Thymus (tissue), 11 donors: ENCODE measurements around the gene RNF133. TPM values are rescaled to one million over a fixed set of nuclear protein-coding genes. Genes with fewer than 3 reads are reported as not detected.

Experiments
- DNase-seq, 9 donors: peaks; one replicate each; pipeline ENCODE4 v3.0.0-alpha.2; 2013; ENCODE audit warnings: low spot score in 9 of 9, low read depth in 6 of 9, missing footprints in 1 of 9
- H3K27ac ChIP-seq, 2 donors: one replicate each; pipeline ENCODE4 v1.5.1; 2013; ENCODE audit warnings: control low read depth in 1 of 2, low read depth in 1 of 2, low read length in 1 of 2, mild to moderate bottlenecking in 1 of 2, moderate library complexity in 1 of 2
- H3K27me3 ChIP-seq, 2 donors: one replicate each; pipeline ENCODE4 v1.5.1; 2013; ENCODE audit warnings: low read length in 1 of 2; ENCODE audit not compliant: control insufficient read depth in 2 of 2, insufficient read depth in 1 of 2
- H3K36me3 ChIP-seq, 2 donors: one replicate each; pipeline ENCODE4 v1.5.1; 2013; ENCODE audit warnings: low read length in 1 of 2, mild to moderate bottlenecking in 1 of 2, moderate library complexity in 1 of 2; ENCODE audit not compliant: control insufficient read depth in 2 of 2, insufficient read depth in 2 of 2
- H3K4me1 ChIP-seq, 2 donors: one replicate each; pipeline ENCODE4 v1.5.1; 2013; ENCODE audit warnings: low read length in 2 of 2; ENCODE audit not compliant: control insufficient read depth in 2 of 2, insufficient read depth in 2 of 2
- H3K4me3 ChIP-seq, 2 donors: one replicate each; pipeline ENCODE4 v1.5.1; 2013; ENCODE audit warnings: low read length in 2 of 2, control low read depth in 1 of 2, mild to moderate bottlenecking in 1 of 2
- H3K9me3 ChIP-seq, 2 donors: one replicate each; pipeline ENCODE4 v1.5.1; 2013; ENCODE audit warnings: low read length in 1 of 2, mild to moderate bottlenecking in 1 of 2; ENCODE audit not compliant: control insufficient read depth in 2 of 2, insufficient read depth in 1 of 2
- WGBS: extraction: QIAGEN DNeasy Blood & Tissue Kit; methylation state at CpG from one replicate; pipeline ENCODE4 v1.1.7; 2013; 5-methylcytosine and 5-hydroxymethylcytosine counted together
- polyA plus RNA-seq: library from polyadenylated mRNA; stranded (reverse); fragments of 200-250 nt; gene quantifications from one replicate; pipeline ENCODE4 v1.2.3, GENCODE V29; 2013
- total RNA-seq: library from RNA; stranded (reverse); fragments of 120-200 nt; gene quantifications from one replicate; pipeline ENCODE4 v1.2.4, GENCODE V29; 2013
- donor health status: healthy.

The RNF133 gene
- total and polyA plus RNA-seq, 2 donors: 0.02 to 0.19 TPM

GRCh38 chr7:122663733-122664132 is 35.2 kb downstream of the RNF133 start:
- Histone ChIP-seq H3K27me3 (no peaks in the 10 kb centered on the region), H3K36me3 (no peaks in the 10 kb centered on the region), H3K9me3 (no peaks in the 10 kb centered on the region), H3K27ac (no peak overlapping the region), H3K4me3 (no peak overlapping the region), H3K4me1 (no peaks in the 10 kb centered on the region)
- no peak for DNase-seq
- 89% methylated on average over 2 of the region's 2 CpGs for WGBS

- Histone ChIP-seq H3K36me3 (no peaks in the 10 kb centered on the region), H3K4me3 (no peak overlapping the region), H3K4me1 (no peaks in the 10 kb centered on the region), H3K27me3 (no peaks in the 10 kb centered on the region), H3K9me3 (no peaks in the 10 kb centered on the region), H3K27ac (no peak overlapping the region)
- DNase-seq: no peak
- WGBS: 85% methylated on average over 2 of the region's 2 CpGs
Observed at GRCh38 chr7:122658856-122659255, 40.1 kb downstream of the RNF133 start.

GRCh38 chr7:122653685-122654084 is 45.2 kb downstream of the RNF133 start:
- Histone ChIP-seq H3K27me3 (no peaks in the 10 kb centered on the region), H3K4me1 (no peaks in the 10 kb centered on the region), H3K27ac (no peak overlapping the region), H3K36me3 (no peaks in the 10 kb centered on the region), H3K4me3 (no peak overlapping the region), H3K9me3 (no peaks in the 10 kb centered on the region)
- 69% methylated on average over 5 of the region's 5 CpGs for WGBS
- DNase-seq: no peak

GRCh38 chr7:122652876-122653275 is 46.0 kb downstream of the RNF133 start:
- Histone ChIP-seq H3K4me3 (no peak overlapping the region), H3K9me3 (no peaks in the 10 kb centered on the region), H3K4me1 (no peaks in the 10 kb centered on the region), H3K27ac (no peak overlapping the region), H3K36me3 (no peaks in the 10 kb centered on the region), H3K27me3 (no peaks in the 10 kb centered on the region)
- DNase-seq: no peak
- WGBS: 77% methylated on average over 4 of the region's 4 CpGs

- WGBS: 88% methylated on average over 2 of the region's 2 CpGs
Observed at GRCh38 chr7:122651451-122651850, 47.5 kb downstream of the RNF133 start.

More at GRCh38 chr7:122651451-122651850, 47.5 kb downstream of the RNF133 start:
- no peaks in the 10 kb centered on the region for H3K9me3 ChIP-seq
- H3K4me3 ChIP-seq: no peak overlapping the region
- H3K4me1 ChIP-seq: no peaks in the 10 kb centered on the region
- DNase-seq: no peak
- H3K27ac ChIP-seq: no peak overlapping the region
- no peaks in the 10 kb centered on the region for H3K27me3 ChIP-seq
- H3K36me3 ChIP-seq: no peaks in the 10 kb centered on the region

Other genes starting within 250 kb of the RNF133 start
- 0.24 TPM for gene RNF148, start 3.8 kb upstream of the RNF133 start, total RNA-seq
- gene RNF148, start 3.8 kb upstream of the RNF133 start, polyA plus RNA-seq: 0.11 TPM
- gene CADPS2, start 187.3 kb upstream of the RNF133 start, total RNA-seq: 7.4 TPM
- 9.5 TPM for gene CADPS2, start 187.3 kb upstream of the RNF133 start, polyA plus RNA-seq